Kidney epithelial cell (primary cell): ENCODE results near the gene SNED1. TPM values are rescaled to one million over a fixed set of nuclear protein-coding genes. Genes with fewer than 3 reads are reported as not detected.

Experiments used
- DNase-seq: peaks from one replicate; pipeline ENCODE4 v3.0.0-alpha.2; 2010; ENCODE audit warnings: low read depth
- H3K27me3 ChIP-seq: 2 replicates; pipeline ENCODE4 v1.6.0; 2011; ENCODE audit warnings: low read length; ENCODE audit not compliant: control insufficient read depth, insufficient read depth
- H3K36me3 ChIP-seq: 2 replicates; pipeline ENCODE4 v1.5.1; 2011; ENCODE audit warnings: low read length; ENCODE audit not compliant: control insufficient read depth, insufficient read depth
- H3K4me3 ChIP-seq: 2 replicates; pipeline ENCODE4 v1.5.1; 2011; ENCODE audit warnings: low read depth, mild to moderate bottlenecking, control low read depth, low read length
- CTCF ChIP-seq: IDR thresholded peaks from 2 replicates; pipeline ENCODE4 v1.5.1; 2011; ENCODE audit warnings: mild to moderate bottlenecking, moderate library complexity, low read length, control low read depth, inconsistent platforms; ENCODE audit not compliant: insufficient read depth, poor library complexity, severe bottlenecking
- total RNA-seq: library from RNA; depleted of rRNA; stranded (reverse); fragments of >200 nt; gene quantifications from 2 replicates; pipeline ENCODE4 v1.2.3, GENCODE V29; 2015

The SNED1 gene
- total RNA-seq, 1 donor from 2014 or later = 2.2 TPM

- H3K4me3 ChIP-seq = no peak overlapping the region
- H3K27me3 ChIP-seq = no peaks in the 10 kb centered on the region
- no peak for DNase-seq
- no peaks in the 10 kb centered on the region for H3K36me3 ChIP-seq
- no peak for TF ChIP-seq CTCF
Observed at GRCh38 chr2:241020201-241020600, 21.8 kb downstream of the SNED1 start.

- Histone ChIP-seq H3K27me3 (no peaks in the 10 kb centered on the region), H3K36me3 (no peaks in the 10 kb centered on the region), H3K4me3 (no peak overlapping the region)
- TF ChIP-seq CTCF = no peak
- DNase-seq = no peak
Observed at GRCh38 chr2:241020629-241021190, 22.3 kb downstream of the SNED1 start.

- no peaks in the 10 kb centered on the region for H3K36me3 ChIP-seq
- H3K4me3 ChIP-seq = no peak overlapping the region
- no peak for TF ChIP-seq CTCF
- no peak for DNase-seq
- H3K27me3 ChIP-seq = no peaks in the 10 kb centered on the region
Observed at GRCh38 chr2:241025639-241026038, 27.2 kb downstream of the SNED1 start.

- H3K4me3 ChIP-seq = no peak overlapping the region
- DNase-seq = no peak
- H3K36me3 ChIP-seq = no peaks in the 10 kb centered on the region
- no peak for TF ChIP-seq CTCF
- H3K27me3 ChIP-seq = no peaks in the 10 kb centered on the region
Observed at GRCh38 chr2:241029599-241030332, 31.3 kb downstream of the SNED1 start.

- H3K36me3 ChIP-seq = no peaks in the 10 kb centered on the region
- no peak overlapping the region for H3K4me3 ChIP-seq
- DNase-seq = no peak
- no peak for TF ChIP-seq CTCF
- H3K27me3 ChIP-seq = peaks cover 2% of the 10 kb centered on the region
Observed at GRCh38 chr2:241030333-241030680, 31.9 kb downstream of the SNED1 start.

- peaks cover 3% of the 10 kb centered on the region for H3K27me3 ChIP-seq
- no peak for TF ChIP-seq CTCF
- no peak for DNase-seq
- no peak overlapping the region for H3K4me3 ChIP-seq
- H3K36me3 ChIP-seq = no peaks in the 10 kb centered on the region
Observed at GRCh38 chr2:241030883-241031282, 32.5 kb downstream of the SNED1 start.
